ENCODE data around the gene GRB10.
"Not testable (repeated sequence)": the region's sequence is repeated elsewhere in the genome, so short reads cannot be mapped to it uniquely, and the experiment has no call there.

Gene GRB10

DNA sequence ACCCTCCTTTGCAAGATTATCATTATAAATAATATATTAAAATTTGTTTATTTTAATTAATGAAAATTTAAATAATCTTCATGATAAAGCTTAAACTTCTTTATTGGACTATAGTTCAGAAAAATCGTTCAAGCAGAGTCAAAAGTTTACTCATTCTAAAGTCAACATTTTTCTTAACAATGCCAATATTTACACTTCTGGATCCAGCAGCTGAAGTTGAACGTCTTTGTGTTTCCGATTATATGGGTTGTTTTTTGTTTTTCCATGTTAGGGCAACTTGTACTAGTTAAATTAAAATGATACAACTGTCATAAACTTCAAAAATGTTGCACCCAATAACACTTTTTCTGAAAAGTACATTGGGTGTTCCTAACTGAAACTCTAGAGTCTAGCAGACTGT is 43.8 kb downstream of the GRB10 start:
- no peaks in the 10 kb centered on the region for H3K36me3 ChIP-seq (ENCODE audit: insufficient read depth)
- H3K4me3 ChIP-seq (IDR thresholded peaks at IDR 0.05; ENCODE audit: insufficient read depth, low read depth, low read length): no peak overlapping the region
- no peak overlapping the region for H3K27ac ChIP-seq
- no peaks in the 10 kb centered on the region; the same call in 1 of the 2 replicates for H3K79me2 ChIP-seq (ENCODE audit: insufficient read depth, low read depth)
- TF ChIP-seq, protein P1, sequence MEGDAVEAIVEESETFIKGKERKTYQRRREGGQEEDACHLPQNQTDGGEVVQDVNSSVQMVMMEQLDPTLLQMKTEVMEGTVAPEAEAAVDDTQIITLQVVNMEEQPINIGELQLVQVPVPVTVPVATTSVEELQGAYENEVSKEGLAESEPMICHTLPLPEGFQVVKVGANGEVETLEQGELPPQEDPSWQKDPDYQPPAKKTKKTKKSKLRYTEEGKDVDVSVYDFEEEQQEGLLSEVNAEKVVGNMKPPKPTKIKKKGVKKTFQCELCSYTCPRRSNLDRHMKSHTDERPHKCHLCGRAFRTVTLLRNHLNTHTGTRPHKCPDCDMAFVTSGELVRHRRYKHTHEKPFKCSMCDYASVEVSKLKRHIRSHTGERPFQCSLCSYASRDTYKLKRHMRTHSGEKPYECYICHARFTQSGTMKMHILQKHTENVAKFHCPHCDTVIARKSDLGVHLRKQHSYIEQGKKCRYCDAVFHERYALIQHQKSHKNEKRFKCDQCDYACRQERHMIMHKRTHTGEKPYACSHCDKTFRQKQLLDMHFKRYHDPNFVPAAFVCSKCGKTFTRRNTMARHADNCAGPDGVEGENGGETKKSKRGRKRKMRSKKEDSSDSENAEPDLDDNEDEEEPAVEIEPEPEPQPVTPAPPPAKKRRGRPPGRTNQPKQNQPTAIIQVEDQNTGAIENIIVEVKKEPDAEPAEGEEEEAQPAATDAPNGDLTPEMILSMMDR (conservative IDR thresholded peaks at IDR 0.05; ENCODE audit: low read depth, low read length): no peak
- no peaks in the 10 kb centered on the region for H4K20me1 ChIP-seq (ENCODE audit: insufficient read depth)
- no peak overlapping the region for H3K4me2 ChIP-seq
- no peaks in the 10 kb centered on the region for H3K27me3 ChIP-seq (ENCODE audit: insufficient read depth, low read depth)
- H3K9ac ChIP-seq: no peak overlapping the region
- peaks cover 8% of the 10 kb centered on the region for H3K4me1 ChIP-seq (ENCODE audit: low read depth, poor library complexity, severe bottlenecking)
- H2AFZ ChIP-seq (ENCODE audit: low read depth): no peak overlapping the region

DNA sequence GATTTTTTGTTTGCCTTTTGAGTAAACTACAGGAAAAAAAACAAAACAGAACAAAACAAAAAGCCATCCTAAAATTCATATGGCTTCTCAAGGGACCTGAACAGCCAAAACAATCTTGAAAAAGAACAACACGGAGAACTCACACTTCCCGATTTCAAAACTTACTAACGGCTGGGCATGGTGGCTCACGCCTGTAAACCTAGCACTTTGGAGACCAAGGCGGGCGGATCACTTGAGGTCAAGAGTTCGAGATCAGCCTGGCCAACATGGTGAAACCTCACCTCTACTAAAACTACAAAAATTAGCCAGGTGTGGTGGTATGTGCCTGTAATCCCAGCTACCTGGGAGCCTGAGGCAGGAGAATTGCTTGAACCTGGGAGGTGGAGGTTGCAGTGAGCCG is 46.9 kb downstream of the GRB10 start:
- H3K27ac ChIP-seq; H3K79me2 ChIP-seq (ENCODE audit: insufficient read depth, low read depth); H3K36me3 ChIP-seq (ENCODE audit: insufficient read depth); H3K4me1 ChIP-seq (ENCODE audit: low read depth, poor library complexity, severe bottlenecking); H3K4me3 ChIP-seq (IDR thresholded peaks at IDR 0.05; ENCODE audit: insufficient read depth, low read depth, low read length); H4K20me1 ChIP-seq (ENCODE audit: insufficient read depth); H3K4me2 ChIP-seq; H3K9ac ChIP-seq; H3K27me3 ChIP-seq (ENCODE audit: insufficient read depth, low read depth); H2AFZ ChIP-seq (ENCODE audit: low read depth): not testable (repeated sequence)

DNA sequence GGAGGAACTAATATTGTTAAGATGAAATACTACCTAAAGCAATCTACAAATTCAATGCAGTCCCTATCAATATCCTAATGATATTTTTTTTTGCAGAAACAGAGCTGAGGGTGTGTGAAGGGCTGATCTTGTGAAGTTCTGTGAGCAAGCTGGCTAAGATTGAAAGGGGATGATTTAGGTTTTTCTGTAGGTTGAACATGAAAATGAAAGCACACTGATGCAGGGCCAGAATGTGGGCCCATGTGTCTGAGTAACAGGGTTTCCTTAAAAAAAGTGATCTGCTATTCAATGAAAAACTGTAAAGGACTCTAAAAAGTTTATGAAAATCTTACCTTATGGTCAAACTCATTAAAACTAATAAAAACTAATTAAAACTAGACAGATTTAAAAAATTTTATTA is 47.4 kb downstream of the GRB10 start:
- Histone ChIP-seq H3K4me2 (no peak overlapping the region), H3K27ac (no peak overlapping the region), H3K79me2 (ENCODE audit: insufficient read depth, low read depth) (no peaks in the 10 kb centered on the region; the same call in 1 of the 2 replicates), H2AFZ (ENCODE audit: low read depth) (no peak overlapping the region), H3K27me3 (ENCODE audit: insufficient read depth, low read depth) (no peaks in the 10 kb centered on the region), H3K4me3 (IDR thresholded peaks at IDR 0.05; ENCODE audit: insufficient read depth, low read depth, low read length) (no peak overlapping the region), H3K36me3 (ENCODE audit: insufficient read depth) (no peaks in the 10 kb centered on the region), H3K4me1 (ENCODE audit: low read depth, poor library complexity, severe bottlenecking) (peaks cover 8% of the 10 kb centered on the region), H3K9ac (no peak overlapping the region), H4K20me1 (ENCODE audit: insufficient read depth) (no peaks in the 10 kb centered on the region)
- TF ChIP-seq, protein P1 (conservative IDR thresholded peaks at IDR 0.05; ENCODE audit: low read depth, low read length): no peak

DNA sequence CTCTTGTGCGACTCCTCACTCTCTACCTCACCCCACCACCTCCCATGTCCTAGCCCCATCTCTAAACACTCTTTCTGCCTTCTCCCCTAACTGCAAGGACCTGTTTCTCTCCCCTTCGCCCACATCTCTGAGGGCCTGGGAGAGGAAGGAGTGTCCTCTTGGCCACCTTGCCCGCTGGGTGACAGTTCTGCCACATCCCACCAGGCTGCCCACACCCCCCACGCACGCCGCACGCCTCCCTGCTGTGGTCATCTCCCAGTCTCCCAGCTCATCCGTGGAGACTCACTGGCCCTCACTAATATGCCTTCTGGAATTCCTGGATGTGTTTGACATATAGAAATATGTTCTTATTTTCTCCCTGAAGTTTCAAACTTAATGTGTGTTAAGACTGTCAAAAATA is 48.5 kb downstream of the GRB10 start:
- no peak overlapping the region for H3K9ac ChIP-seq
- no peaks in the 10 kb centered on the region; the same call in 1 of the 2 replicates for H3K79me2 ChIP-seq (ENCODE audit: insufficient read depth, low read depth)
- no peaks in the 10 kb centered on the region for H4K20me1 ChIP-seq (ENCODE audit: insufficient read depth)
- no peak overlapping the region for H3K27ac ChIP-seq
- H3K27me3 ChIP-seq (ENCODE audit: insufficient read depth, low read depth): no peaks in the 10 kb centered on the region
- no peak overlapping the region for H2AFZ ChIP-seq (ENCODE audit: low read depth)
- H3K4me3 ChIP-seq (IDR thresholded peaks at IDR 0.05; ENCODE audit: insufficient read depth, low read depth, low read length): no peak overlapping the region
- H3K4me1 ChIP-seq (ENCODE audit: low read depth, poor library complexity, severe bottlenecking): peaks cover 8% of the 10 kb centered on the region
- no peak overlapping the region for H3K4me2 ChIP-seq
- TF ChIP-seq, protein P1 (conservative IDR thresholded peaks at IDR 0.05; ENCODE audit: low read depth, low read length): no peak
- no peaks in the 10 kb centered on the region for H3K36me3 ChIP-seq (ENCODE audit: insufficient read depth)

DNA sequence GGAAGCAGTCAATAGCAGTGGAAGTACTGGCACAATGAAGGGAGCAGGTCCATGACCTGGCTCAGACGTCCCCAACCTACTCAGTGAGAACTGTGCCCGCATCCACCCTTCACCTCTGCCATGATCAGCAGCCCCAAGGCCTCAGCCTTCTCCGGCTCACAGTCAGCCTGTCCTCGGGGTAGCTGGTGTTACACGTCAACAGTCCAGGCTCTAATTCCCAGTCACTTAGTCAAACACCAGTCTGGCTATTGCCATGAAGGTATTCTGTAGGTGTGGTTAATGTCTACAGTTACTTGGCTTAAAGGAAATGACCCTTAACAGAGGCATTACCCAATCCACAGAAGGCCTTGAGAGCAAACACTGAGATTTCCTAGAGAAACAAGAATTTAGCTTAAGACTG is 49.1 kb downstream of the GRB10 start:
- no peaks in the 10 kb centered on the region for H3K79me2 ChIP-seq (ENCODE audit: insufficient read depth, low read depth)
- H3K4me1 ChIP-seq (ENCODE audit: low read depth, poor library complexity, severe bottlenecking): peaks cover 8% of the 10 kb centered on the region
- H3K4me3 ChIP-seq (IDR thresholded peaks at IDR 0.05; ENCODE audit: insufficient read depth, low read depth, low read length): no peak overlapping the region
- no peak overlapping the region for H3K27ac ChIP-seq
- no peak overlapping the region for H3K4me2 ChIP-seq
- no peaks in the 10 kb centered on the region for H4K20me1 ChIP-seq (ENCODE audit: insufficient read depth)
- H3K9ac ChIP-seq: no peak overlapping the region
- no peaks in the 10 kb centered on the region for H3K36me3 ChIP-seq (ENCODE audit: insufficient read depth)
- H3K27me3 ChIP-seq (ENCODE audit: insufficient read depth, low read depth): no peaks in the 10 kb centered on the region
- TF ChIP-seq, protein P1 (conservative IDR thresholded peaks at IDR 0.05; ENCODE audit: low read depth, low read length): no peak
- no peak overlapping the region for H2AFZ ChIP-seq (ENCODE audit: low read depth)
